Esophagus mucosa (tissue), 1 donor: Measurements from ENCODE around the gene RANBP1. TPM values are rescaled to one million over a fixed set of nuclear protein-coding genes. Genes with fewer than 3 reads are reported as not detected.
"Not testable (repeated sequence)": the region's sequence is repeated elsewhere in the genome, so short reads cannot be mapped to it uniquely, and the experiment has no call there.

ENCODE experiments used
- ATAC-seq: fragments of 200-7000 bp; cut with Tn5 transposase; one replicate; pipeline ENCODE4 v1.9.1; 2020
- total RNA-seq: library from RNA; stranded (reverse); gene quantifications from one replicate; pipeline ENCODE4 v1.2.4, GENCODE V29; 2023
- donor health status: DM: yes; HTN: yes; CAD: no.

The RANBP1 gene
- 141 TPM for total RNA-seq

DNA sequence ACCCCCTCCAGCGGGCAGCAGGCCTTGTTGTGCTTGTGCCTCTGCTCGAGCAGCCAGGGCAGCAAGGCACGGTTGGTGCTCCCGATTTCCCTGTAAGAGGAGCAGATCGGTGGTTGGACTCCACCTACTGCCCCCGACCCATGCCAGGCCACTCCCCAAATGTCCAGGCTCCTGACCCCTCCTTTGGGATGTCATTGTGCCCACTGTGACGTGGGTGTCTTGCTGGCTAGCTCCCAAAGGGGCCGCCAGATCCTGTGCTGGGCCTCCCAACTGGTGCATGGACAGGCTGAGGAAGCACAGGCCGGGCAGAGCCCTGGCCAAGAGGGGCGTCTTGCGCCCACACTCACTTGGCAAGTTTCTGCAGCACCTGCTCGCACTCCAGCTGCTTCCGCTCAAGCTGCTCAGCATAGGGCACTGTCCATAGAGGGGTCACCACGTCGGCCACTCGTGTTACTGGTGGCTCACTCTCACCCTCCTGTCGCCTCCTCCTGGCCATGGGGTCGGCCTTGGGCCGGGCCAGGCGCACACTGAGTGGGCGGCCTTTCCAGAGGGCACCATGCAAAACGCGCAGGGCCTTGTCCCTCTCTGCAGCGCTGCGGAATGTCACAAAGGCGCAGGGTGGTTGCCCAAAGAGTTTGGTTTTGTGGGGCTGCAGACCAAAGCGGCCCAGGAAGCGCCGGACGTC, at the start of gene RANBP1:
RANBP1 (plus strand) TSS at position 414 of the 685 bp plus-strand sequence; CDS start at position 495, 81 bp downstream.
- no peak for ATAC-seq

DNA sequence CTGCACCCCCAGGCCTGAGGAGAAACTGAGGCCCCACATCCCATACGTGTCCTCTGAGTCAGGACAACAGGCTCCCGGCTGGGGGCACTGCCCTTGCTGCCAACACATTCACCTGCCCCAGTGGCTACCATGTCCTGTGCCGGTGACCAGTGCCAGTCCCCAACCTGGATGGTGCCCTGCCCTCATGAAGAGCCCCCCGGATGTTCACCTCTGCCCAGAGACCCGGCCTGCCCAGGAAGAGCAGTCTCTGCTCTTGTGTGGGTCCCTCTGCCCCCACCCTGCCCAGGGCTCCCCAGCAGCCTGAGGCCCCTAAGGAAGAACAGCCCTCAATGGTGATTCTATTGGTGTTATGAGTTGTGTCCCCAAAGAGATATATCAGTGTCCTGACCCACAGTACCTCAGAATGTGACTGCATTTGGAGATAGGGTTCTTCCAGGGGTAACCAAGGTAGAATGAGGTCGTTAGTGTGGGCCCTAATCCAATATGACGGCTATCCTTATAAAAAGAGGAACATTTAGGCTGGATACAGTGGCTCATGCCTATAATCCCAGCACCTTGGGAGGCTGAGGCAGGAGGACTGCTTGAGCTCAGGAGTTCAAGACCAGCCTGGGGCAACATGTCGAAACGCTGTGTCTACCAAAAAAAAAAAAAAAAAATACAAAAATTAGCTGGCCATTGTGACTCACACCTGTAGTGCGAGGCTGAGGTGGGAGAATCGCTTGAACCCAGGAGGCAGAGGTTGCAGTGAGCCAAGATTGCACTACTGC, 49.1 kb upstream of the RANBP1 start:
- ATAC-seq, result no peak

- not testable (repeated sequence) for ATAC-seq
Observed at GRCh38 chr22:20067384-20067682, 48.6 kb upstream of the RANBP1 start.

DNA sequence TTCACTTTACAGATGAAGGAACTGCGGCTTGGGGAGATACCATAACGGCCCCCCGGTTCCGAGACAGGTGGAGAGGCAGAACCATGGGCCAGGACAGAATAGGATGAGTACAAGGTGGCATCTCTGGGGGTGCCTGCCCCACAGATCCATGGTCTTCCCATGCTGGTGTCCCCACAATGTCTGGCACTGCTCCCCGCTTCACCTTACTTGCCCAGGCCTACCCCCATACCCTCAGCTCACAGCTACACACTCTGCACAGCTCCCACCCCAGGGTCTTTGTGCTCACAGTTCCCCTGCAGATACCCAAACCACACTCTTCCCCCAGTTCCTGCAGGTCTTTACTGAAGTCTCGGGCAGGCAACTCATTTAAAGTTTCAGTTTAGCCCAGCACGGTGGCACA, 47.3 kb upstream of the RANBP1 start:
- no peak for ATAC-seq

DNA sequence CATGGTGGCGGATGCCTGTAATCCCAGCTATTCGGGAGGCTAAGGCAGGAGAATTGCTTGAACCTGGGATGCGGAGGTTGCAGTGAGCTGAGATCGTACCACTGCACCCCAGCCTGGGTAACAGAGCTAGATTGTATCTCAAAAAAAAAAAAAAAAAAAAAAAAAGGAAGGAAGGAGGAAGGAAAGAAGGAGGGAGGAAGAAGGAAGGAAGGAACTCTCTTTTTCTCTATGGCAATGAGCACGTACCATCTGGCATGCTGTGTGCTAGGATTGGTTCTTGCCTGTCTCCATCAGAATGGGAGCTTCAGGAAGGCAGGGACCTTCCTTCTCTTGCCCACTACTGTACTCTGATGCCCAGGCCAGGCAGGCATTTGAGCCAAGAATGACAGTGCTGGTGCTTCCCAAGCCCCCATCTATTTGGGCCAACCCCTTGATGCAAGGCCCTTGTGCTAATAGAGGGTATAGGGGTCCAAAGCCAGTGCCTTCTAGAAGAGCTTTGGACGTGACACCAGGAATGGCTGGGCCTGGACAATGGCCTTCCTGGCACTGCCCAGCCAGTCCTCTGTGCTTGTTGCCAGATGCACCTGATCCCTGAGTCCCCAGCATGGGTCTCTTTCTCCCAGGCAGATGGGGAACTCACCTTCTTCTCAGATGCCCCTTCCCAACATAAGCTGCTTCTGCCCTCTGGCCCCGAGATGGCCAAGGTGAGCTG, 46.4 kb upstream of the RANBP1 start:
- no peak for ATAC-seq

DNA sequence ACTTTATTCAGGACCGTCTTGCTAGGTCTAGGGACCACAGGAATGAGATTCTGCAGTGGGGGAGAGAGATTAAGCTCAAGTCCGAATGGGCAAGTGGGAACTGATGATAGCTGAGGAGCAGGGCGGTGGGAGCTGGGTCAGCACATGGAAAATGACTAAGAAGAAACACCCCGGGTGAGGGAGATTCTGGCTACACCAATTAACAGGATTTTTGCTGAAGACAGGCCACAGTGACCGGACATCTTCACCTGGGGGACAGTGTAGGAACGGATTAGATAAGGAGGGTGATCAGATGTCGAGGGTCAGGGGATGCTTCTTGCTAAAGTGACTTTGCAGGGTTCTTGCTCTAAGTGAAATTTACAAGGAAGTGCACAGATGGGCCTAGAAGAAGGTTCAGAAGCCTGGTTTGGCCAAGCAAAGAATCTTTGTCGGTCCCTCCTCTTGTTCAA, 44.4 kb upstream of the RANBP1 start:
- ATAC-seq, result no peak

DNA sequence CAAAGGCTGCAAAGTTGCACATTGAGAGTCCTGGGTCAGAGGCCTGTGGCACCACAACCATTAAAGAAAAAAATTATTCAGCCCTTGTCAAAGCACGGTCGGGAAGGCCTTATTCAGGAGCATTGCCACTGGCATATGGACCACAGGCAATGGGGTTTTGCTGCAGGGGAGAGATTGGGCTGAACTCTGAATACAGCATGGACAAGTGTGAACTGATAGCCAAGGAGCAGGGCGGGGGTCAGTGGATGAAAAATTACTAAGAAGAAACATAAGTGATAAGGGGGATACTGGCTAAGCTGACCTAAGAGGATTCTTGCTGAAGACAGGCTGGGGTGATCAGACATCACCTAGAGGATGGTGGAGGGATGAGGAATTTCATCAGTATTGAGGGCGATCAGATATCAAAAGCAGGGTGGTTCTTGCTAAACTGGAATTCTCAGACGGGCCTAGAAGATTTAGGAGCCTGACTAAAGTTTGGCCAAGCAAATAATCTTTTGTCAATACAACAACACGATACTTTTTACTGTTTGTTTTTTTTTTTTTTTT, 39.2 kb upstream of the RANBP1 start:
- no peak for ATAC-seq

GRCh38 chr22:20079745-20080444, 36.0 kb upstream of the RANBP1 start, which contains the start of gene DGCR8:
Gene DGCR8 (plus strand): TSS chr22:20080241. CDS start chr22:20085964, 5,723 bp downstream.
- ATAC-seq, result peak; percentile 93

GRCh38 chr22:20080445-20080775, 35.5 kb upstream of the RANBP1 start:
- peak; percentile 53 for ATAC-seq

GRCh38 chr22:20080776-20081654, 34.9 kb upstream of the RANBP1 start:
- ATAC-seq, result peak; percentile 26

DNA sequence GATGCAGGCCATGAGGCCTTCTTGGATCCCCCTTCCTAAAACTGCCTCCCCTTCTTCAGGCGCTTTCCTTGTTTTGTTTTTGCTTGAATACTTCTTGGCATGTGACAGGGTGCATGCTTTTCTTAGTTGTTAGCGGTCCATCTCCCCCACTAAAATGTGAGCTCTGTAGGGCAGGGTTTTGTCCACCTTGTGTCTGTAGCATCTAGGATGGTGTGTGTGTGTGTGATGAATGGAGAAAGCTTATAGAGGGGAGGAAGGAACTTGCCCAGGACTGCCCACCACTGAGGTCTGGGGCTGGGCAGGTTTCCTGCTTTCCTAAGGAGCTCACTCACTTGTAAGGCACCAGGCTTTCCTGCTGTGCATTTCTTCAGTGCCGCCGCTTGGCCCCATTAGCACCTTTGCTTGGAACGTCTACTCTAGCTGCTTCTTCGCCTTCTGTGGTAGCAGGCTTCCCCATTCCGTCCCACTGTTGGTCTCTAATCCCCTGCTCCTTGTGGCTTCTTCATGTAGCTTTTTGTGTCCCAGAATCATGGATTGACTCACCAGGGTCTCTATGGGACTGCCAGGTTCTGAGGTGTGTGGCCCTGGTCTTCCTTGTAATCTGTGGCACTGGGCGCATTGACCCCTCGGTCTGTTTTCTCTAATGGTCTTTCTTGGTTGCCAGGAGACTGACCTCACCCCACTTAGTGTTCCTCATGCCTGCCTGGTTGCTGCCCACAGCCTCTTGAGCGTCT, 32.6 kb upstream of the RANBP1 start:
- no peak for ATAC-seq

GRCh38 chr22:20083891-20084546, 31.9 kb upstream of the RANBP1 start:
- ATAC-seq, result no peak

DNA sequence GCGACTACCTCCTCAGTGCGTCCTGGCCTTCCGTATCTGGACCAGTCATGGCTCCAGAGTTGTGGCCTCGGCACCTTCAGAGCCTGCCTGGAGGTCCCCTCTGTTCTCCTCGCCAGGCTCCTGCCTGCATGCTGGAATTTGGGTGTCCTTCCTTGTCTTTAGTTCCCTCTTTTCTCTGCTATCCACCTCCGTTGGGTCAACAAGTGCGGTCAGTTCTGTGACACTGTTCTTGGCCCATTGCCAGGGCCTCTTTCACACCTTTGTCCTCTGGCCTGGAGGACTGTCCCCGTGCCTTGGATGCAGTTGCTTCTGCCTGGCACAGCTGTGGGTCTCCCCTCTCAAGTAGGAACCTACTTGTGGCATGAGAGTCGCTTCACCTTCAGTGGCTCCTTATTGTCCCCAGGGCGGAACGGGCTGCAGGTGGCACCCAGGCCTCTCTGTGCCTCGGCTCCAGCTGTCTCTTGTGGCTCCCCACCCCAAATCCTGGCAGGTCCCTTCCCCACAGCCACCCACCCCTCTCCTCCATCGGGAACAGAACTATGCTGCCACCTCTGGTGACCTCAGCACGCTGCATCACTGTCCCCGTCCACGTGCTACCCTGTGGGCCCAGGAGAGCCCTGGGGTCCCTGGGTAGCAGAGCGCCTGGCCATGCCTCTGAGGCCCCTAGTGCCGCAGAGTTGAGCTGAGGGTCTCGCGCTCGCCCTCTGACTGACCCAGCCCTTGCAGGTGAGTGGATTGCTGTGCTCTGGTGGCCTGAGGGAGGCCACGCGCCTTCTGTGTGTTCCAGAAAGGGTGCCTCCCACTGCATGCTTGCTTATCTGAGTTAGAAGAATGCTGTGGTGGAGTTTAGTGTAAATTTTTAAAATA, 31.1 kb upstream of the RANBP1 start:
- no peak for ATAC-seq

- ATAC-seq, result no peak
Observed at GRCh38 chr22:20085651-20086050, 30.3 kb upstream of the RANBP1 start.

DNA sequence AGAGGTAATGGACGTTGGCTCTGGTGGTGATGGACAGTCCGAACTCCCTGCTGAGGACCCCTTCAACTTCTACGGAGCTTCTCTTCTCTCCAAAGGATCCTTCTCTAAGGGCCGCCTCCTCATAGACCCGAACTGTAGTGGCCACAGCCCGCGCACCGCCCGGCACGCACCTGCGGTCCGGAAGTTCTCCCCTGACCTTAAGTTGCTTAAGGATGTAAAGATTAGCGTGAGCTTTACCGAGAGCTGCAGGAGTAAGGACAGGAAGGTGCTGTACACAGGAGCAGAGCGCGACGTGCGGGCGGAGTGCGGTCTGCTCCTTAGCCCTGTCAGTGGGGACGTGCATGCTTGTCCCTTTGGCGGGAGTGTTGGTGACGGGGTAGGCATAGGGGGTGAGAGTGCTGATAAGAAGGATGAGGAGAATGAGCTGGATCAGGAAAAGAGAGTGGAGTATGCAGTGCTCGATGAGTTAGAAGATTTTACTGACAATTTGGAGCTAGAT, 29.8 kb upstream of the RANBP1 start:
- ATAC-seq, result no peak

DNA sequence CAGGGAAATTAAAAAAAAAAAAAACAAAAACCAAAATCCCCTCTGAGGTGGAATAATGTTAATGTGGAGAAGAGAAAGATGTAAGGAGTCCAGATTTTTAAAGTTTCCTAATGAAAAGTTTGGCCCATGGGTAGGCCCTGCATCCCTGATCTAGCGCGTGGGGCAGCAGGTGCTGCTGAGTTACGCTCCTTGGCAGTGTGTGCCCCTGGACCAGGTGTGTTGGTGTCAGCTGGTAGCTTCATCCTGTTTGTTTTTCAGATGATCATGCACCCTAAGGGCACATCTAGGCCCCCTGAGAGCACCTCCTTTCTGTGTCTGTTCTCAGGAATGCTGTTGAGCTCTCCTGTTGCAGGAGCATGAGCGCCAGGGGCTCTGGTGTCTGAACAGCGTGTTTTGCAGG, 29.1 kb upstream of the RANBP1 start:
- no peak for ATAC-seq

DNA sequence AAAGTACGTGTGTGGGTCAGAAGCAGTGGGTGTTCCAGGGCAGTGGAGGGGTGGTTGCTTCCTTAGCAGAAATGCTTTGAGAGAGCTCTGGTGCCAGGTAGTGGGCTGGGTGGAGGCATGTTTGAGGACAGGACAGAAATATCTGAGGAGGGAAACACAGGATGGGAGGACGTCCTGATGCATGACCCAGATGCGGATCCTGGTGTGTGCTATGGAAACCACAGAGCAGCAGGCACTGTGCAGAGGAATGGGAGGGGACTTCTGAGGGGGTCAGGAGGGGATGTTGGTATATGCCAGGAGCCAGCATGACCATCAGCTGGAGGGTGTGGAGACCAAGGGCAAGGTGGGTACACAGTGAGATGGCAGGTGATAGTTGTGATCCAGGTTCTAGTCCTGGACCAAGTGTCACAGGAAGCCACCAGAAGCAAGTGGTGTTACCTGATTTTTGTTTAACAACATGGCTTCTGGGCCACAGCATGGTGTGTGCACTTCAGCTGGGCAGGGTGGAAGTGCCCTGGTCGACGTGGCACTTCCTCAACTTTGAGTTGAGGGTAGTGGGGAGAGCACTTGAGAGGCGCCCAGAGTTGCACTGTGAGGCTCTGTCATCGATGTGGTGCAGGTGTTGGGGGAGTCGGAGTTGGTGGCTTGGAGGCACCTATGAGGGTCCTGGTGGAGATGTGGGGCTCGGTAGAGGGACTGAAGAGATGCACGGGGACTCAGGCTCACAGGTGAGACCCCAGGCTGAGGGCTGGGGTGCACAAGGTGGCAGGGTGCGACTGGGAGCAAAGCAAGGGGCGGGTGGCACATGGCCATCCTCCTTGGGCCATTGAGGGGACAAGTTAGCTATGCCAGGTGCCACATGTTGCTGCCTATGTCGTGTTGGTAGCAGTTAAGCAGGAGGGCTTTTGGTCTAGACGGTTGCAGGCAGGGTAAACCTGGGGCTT, 28.3 kb upstream of the RANBP1 start:
- no peak for ATAC-seq

GRCh38 chr22:20088263-20088648, 27.6 kb upstream of the RANBP1 start:
- no peak for ATAC-seq
